K562 (cell line): ENCODE results near the gene LZTR1. TPM values are rescaled to one million over a fixed set of nuclear protein-coding genes. Genes with fewer than 3 reads are reported as not detected.

Experiments
- ATAC-seq: fragments of 200-7000 bp; cut with Tn5 transposase; 3 replicates; pipeline ENCODE4 v1.9.1; 2020; ENCODE audit warnings: moderate library complexity
- BruUV-seq: library from RNA; stranded (reverse); fragments of 400-500 nt; replicated peaks from 2 replicates; lab custom pipeline; 2021; lab: Mats Ljungman, UMichigan
- CTCF ChIA-PET: fragments of 300-600 bp; formaldehyde crosslinking; extraction: SDS; loops from one replicate; lab custom pipeline; 2021; ENCODE audit warnings: low intra/inter-chr PET ratio; lab: Yijun Ruan, JAX
- POLR2A ChIA-PET: fragments of 300-600, 350-650 bp; sonication (Branson Sonifier 250); formaldehyde crosslinking; extraction: SDS; loops from one replicate; lab custom pipeline; 2021; ENCODE audit warnings: antibody characterized with exemption, inconsistent platforms; lab: Yijun Ruan, JAX
- DNase-seq, 4 experiments: peaks; one replicate each; pipeline versions ENCODE4 v3.0.0 to v3.0.0-alpha.2; 2011 to 2018; ENCODE audit warnings: low spot score in 3 of 4, mixed read lengths in 3 of 4; ENCODE audit errors: extremely low read depth in 1 of 4
- FAIRE-seq: peaks from 2 replicates; lab custom pipeline; 2011; peaks lifted over from hg19 to GRCh38; lab: Jason Lieb, UNC
- H2AFZ ChIP-seq: 2 replicates; pipeline ENCODE4 v1.6.0; 2011; ENCODE audit warnings: low read depth, low read length, control low read depth, inconsistent platforms
- H3K27ac ChIP-seq: fragments of 200-600 bp; 3 replicates; pipeline ENCODE4 v1.8.0; 2011; ENCODE audit warnings: low read depth, mild to moderate bottlenecking, control low read depth, inconsistent platforms, low read length, moderate library complexity, mixed read lengths; ENCODE audit errors: extremely low read depth
- H3K27me3 ChIP-seq, 2 experiments: fragments of 300-600 bp in 1 of 2; 2 replicates in 1 of 2; 3 replicates in 1 of 2; pipeline versions ENCODE4 v1.6.0 to v1.8.0; 2011; ENCODE audit warnings: inconsistent platforms in 2 of 2, low read length in 2 of 2, mild to moderate bottlenecking in 1 of 2, mixed read lengths in 1 of 2, moderate library complexity in 1 of 2; ENCODE audit not compliant: control insufficient read depth in 2 of 2, insufficient read depth in 2 of 2
- H3K36me3 ChIP-seq: fragments of 300-600 bp; 3 replicates; pipeline ENCODE4 v1.8.0; 2011; ENCODE audit warnings: mild to moderate bottlenecking, low read length, inconsistent platforms; ENCODE audit not compliant: control insufficient read depth, insufficient read depth
- H3K4me1 ChIP-seq, 2 experiments: fragments of 200-600 bp in 1 of 2; replicated peaks in 1 of 2; 2 replicates in 1 of 2; 3 replicates in 1 of 2; pipeline versions ENCODE4 v1.5.1 to v1.8.0; 2011; ENCODE audit warnings: inconsistent platforms in 2 of 2, low read length in 2 of 2, mild to moderate bottlenecking in 1 of 2, mixed read lengths in 1 of 2, moderate library complexity in 1 of 2; ENCODE audit not compliant: control insufficient read depth in 2 of 2, insufficient read depth in 2 of 2
- H3K4me2 ChIP-seq: 2 replicates; pipeline ENCODE4 v1.6.1; 2011; ENCODE audit warnings: low read length, control low read depth, inconsistent platforms, mixed read lengths; ENCODE audit not compliant: insufficient read depth
- H3K4me3 ChIP-seq: fragments of 200-600 bp; sonication (generic), shearing (Covaris generic); 2 replicates; pipeline ENCODE4 v1.5.1; 2016; ENCODE audit warnings: control low read depth, inconsistent platforms
- H3K79me2 ChIP-seq: fragments of 200-600 bp; 3 replicates; pipeline ENCODE4 v1.8.0; 2011; ENCODE audit warnings: low read length, inconsistent platforms; ENCODE audit not compliant: control insufficient read depth, insufficient read depth
- H3K9ac ChIP-seq, 2 experiments: 2 replicates each; pipeline versions ENCODE4 v1.6.0 to v1.6.1; 2011; ENCODE audit warnings: low read depth in 2 of 2, low read length in 2 of 2, control low read depth in 1 of 2, inconsistent platforms in 1 of 2, mild to moderate bottlenecking in 1 of 2, mixed read lengths in 1 of 2; ENCODE audit not compliant: insufficient read depth in 1 of 2
- H3K9me1 ChIP-seq: one replicate; pipeline ENCODE4 v1.6.0; 2011; ENCODE audit warnings: inconsistent platforms, mild to moderate bottlenecking, low read length, moderate library complexity; ENCODE audit not compliant: control insufficient read depth, insufficient read depth
- H3K9me3 ChIP-seq: replicated peaks from 2 replicates; pipeline ENCODE4 v1.5.1; 2011; ENCODE audit warnings: low read depth, low read length, inconsistent platforms; ENCODE audit not compliant: control insufficient read depth, insufficient read depth
- H4K20me1 ChIP-seq: replicated peaks from 2 replicates; pipeline ENCODE4 v1.6.1; 2011; ENCODE audit warnings: low read length, inconsistent platforms, mixed read lengths; ENCODE audit not compliant: control insufficient read depth, insufficient read depth
- BHLHE40 ChIP-seq: IDR thresholded peaks from 2 replicates; pipeline ENCODE4 v1.6.1; 2011; ENCODE audit warnings: low read length, improper control_type of control experiment
- E2F6 ChIP-seq, 2 experiments: IDR thresholded peaks; 2 replicates each; pipeline ENCODE4 v1.6.1; 2011; ENCODE audit warnings: borderline replicate concordance in 1 of 2, control low read depth in 1 of 2, low read depth in 1 of 2, low read length in 1 of 2, mild to moderate bottlenecking in 1 of 2, mixed read lengths in 1 of 2, moderate library complexity in 1 of 2; ENCODE audit not compliant: insufficient read depth in 1 of 2, insufficient read length in 1 of 2, poor library complexity in 1 of 2, severe bottlenecking in 1 of 2; ENCODE audit errors: extremely low read depth in 1 of 2
- HNRNPLL ChIP-seq: fragments of 200-400 bp; formaldehyde crosslinking; IDR thresholded peaks from 2 replicates; pipeline ENCODE4 v1.6.1; 2017; ENCODE audit warnings: low read length, low read depth, mild to moderate bottlenecking; ENCODE audit not compliant: poor library complexity, severe bottlenecking
- JUNB ChIP-seq: fragments of 450-650 bp; formaldehyde crosslinking; conservative IDR thresholded peaks from 2 replicates; pipeline ENCODE4 v1.4.0; 2020; ENCODE audit warnings: mild to moderate bottlenecking
- JUND ChIP-seq, 2 experiments: IDR thresholded peaks; 2 replicates in 1 of 2; 3 replicates in 1 of 2; pipeline ENCODE4 v1.6.1; 2011; ENCODE audit warnings: borderline replicate concordance in 2 of 2, low read depth in 2 of 2, low read length in 2 of 2, improper control_type of control experiment in 1 of 2, missing biosample characterization in 1 of 2, missing genetic modification characterization in 1 of 2, missing genetic modification reagents in 1 of 2
- RCOR1 ChIP-seq, 2 experiments: IDR thresholded peaks; 2 replicates each; pipeline ENCODE4 v1.6.1; 2012; ENCODE audit warnings: low read depth in 2 of 2, low read length in 2 of 2, borderline replicate concordance in 1 of 2, improper control_type of control experiment in 1 of 2
- SP2 ChIP-seq: IDR thresholded peaks from 2 replicates; pipeline ENCODE4 v1.6.1; 2011; ENCODE audit warnings: mild to moderate bottlenecking, low read depth, low read length, moderate library complexity; ENCODE audit not compliant: poor library complexity, severe bottlenecking; ENCODE audit errors: extremely low read depth
- YY1 ChIP-seq, 3 experiments: IDR thresholded peaks; 2 replicates each; pipeline ENCODE4 v1.6.1; 2011; ENCODE audit warnings: low read length in 2 of 3, mild to moderate bottlenecking in 2 of 3, moderate library complexity in 2 of 3, borderline replicate concordance in 1 of 3, control low read depth in 1 of 3, low read depth in 1 of 3; ENCODE audit not compliant: insufficient read depth in 3 of 3, insufficient replicate concordance in 2 of 3, control insufficient read depth in 1 of 3, insufficient read length in 1 of 3; ENCODE audit errors: extremely low read depth in 1 of 3
- ZNF274 ChIP-seq: IDR thresholded peaks from 2 replicates; pipeline ENCODE4 v1.6.1; 2011; ENCODE audit warnings: low read depth, mild to moderate bottlenecking, low read length, moderate library complexity, borderline replicate concordance
- ZNF408 ChIP-seq: fragments of 250-450 bp; sonication (Bioruptor Pico); IDR thresholded peaks from 2 replicates; pipeline ENCODE4 v1.4.0; 2020; ENCODE audit warnings: low read depth, mild to moderate bottlenecking, moderate library complexity
- ZNF583 ChIP-seq: fragments of 250-450 bp; sonication (Bioruptor Pico); IDR thresholded peaks from 2 replicates; pipeline ENCODE4 v1.4.0; 2020
- WGBS: fragments of 100-300 bp; shearing (Covaris generic); methylation state at CpG from one replicate; pipeline ENCODE4 v1.1.6; 2016; ENCODE audit warnings: low coverage, mixed read lengths; ENCODE audit not compliant: insufficient coverage; ENCODE audit errors: missing lambda C conversion rate; 5-methylcytosine and 5-hydroxymethylcytosine counted together
- in situ Hi-C: fragments of 300-500 bp; cut with MboI; formaldehyde crosslinking; loops from 4 replicates; pipeline ENCODE4 v1.15.0; 2018; ENCODE audit warnings: inconsistent platforms, mixed read lengths
- intact Hi-C: fragments of 100-400 bp; cut with micrococcal nuclease; formaldehyde crosslinking; loops from 2 replicates; pipeline ENCODE4 v1.14.2; 2022
- polyA plus RNA-seq, 8 experiments: library from polyadenylated mRNA; depleted of rRNA in 4 of 8; stranded (reverse) in 5 of 8; unstranded in 3 of 8; fragments of >200 nt; fragmentation: Nextera tagmentation in 2 of 8; fragmentation: Illumina TruSeq in 1 of 8; extraction: Ambion mirVana in 2 of 8; extraction: Trizol in 1 of 8; gene quantifications; 2 replicates each; pipeline versions ENCODE4 v1.2.1 to v1.2.3, GENCODE V29; 2011 to 2014; ENCODE audit warnings: inconsistent platforms in 1 of 8, missing spikeins in 1 of 8
- total RNA-seq, 7 experiments: library from RNA; depleted of rRNA in 6 of 7; stranded (reverse); fragments of >200 nt in 6 of 7; fragmentation: Illumina TruSeq in 2 of 7; extraction: Trizol in 2 of 7; gene quantifications; 2 replicates each; pipeline versions ENCODE4 v1.2.1 to v1.2.3, GENCODE V29; 2011 to 2021; ENCODE audit warnings: low replicate concordance in 1 of 7

Gene LZTR1
- total and polyA plus RNA-seq, 9 of the 15 experiments (the other 6 are each of a cell fraction or from before 2014, with no cell fraction given), result 2.2 to 135 (median 63.0) TPM

DNA sequence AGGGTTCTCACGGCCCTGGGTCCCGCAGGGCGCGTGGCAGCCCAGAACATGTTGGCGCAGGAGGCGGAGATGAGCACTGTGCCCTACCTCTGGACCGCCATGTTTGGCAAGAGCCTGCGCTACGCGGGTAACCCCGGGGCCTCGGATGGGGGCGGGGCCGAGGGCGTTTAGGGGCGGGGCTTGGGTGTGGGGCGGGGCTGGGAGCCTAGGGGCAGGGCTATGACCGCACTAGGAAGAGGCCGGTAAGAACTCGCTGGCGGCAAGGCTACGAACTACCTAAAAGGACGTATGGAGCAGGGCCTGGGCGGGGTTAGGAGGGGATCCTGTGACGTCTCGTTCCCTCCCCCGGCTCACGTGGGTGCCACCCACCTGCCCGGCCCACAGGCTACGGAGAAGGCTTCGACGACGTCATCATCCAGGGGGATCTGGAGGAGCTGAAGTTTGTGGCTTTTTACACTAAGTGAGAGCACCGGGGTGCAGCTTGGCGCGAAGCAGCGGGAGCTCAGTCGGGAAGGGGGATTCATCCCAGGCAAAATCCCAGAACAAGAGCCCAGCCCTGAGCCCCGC is 2.8 kb upstream of the LZTR1 start:
- Histone ChIP-seq H2AFZ (peak overlapping the region; percentile 24; the same call in 1 of the 2 replicates), H3K9ac (peak overlapping the region in 1 of 2 experiments; percentile 97; a peak in 1 of 4 replicates), H3K27me3 (peaks cover 21 to 36% of the 10 kb centered on the region in 2 experiments; a peak in 4 of 5 replicates), H3K9me3 (peaks cover 11% of the 10 kb centered on the region), H3K79me2 (peaks cover 23% of the 10 kb centered on the region), H3K4me1 (peaks cover 19 to 62% of the 10 kb centered on the region in 2 experiments), H3K9me1 (peaks cover 5% of the 10 kb centered on the region), H3K36me3 (peaks cover 15% of the 10 kb centered on the region), H3K4me3 (no peak overlapping the region), H4K20me1 (no peaks in the 10 kb centered on the region; the same call in 1 of the 2 replicates), H3K4me2 (no peak overlapping the region), H3K27ac (no peak overlapping the region)
- in situ Hi-C loops (no loop called here), intact Hi-C loops (no loop called here)
- CTCF ChIA-PET, result no interaction called here
- no TSS peak for BruUV-seq
- WGBS, result 70% methylated on average over 39 of the region's 39 CpGs
- ATAC-seq, result peak; percentile 1; the same call in 2 of the 3 replicates
- peak; percentile 64 to 98 (median 92) for DNase-seq
- POLR2A ChIA-PET, result interaction anchor here (0.6 to 64.4 kb wide), 6 partner anchors 9 to 223 kb away, joined by 3 to 1556 read pairs (median 48); partner anchors contain the start of genes AIFM3, CRKL and THAP7
- no peak for FAIRE-seq
- TF ChIP-seq JUND (IDR thresholded peaks at IDR 0.05; ENCODE audit: borderline replicate concordance, low read depth, low read length) (peak; percentile 63), JUND (tag; IDR thresholded peaks at IDR 0.05; ENCODE audit: borderline replicate concordance, low read depth, low read length) (0 out of 3 replicates have a peak, but pooled peaks have one; percentile 39), ZNF583 (CRISPR knock-in tag) (0 out of 2 replicates have a peak, but pooled peaks have one; percentile 37), HNRNPLL (no peak), ZNF408 (no peak), BHLHE40 (peak; percentile 54; the same call in 1 of the 2 replicates), YY1 (IDR thresholded peaks at IDR 0.05; ENCODE audit: borderline replicate concordance in 1 of 3, control insufficient read depth in 1 of 3, extremely low read depth in 1 of 3, insufficient read depth in 3 of 3, insufficient read length in 1 of 3, insufficient replicate concordance in 2 of 3, low read depth in 1 of 3, low read length in 2 of 3) (peak in 2 of 3 experiments; percentile 16 to 75), ZNF274 (no peak), E2F6 (IDR thresholded peaks at IDR 0.05; ENCODE audit: borderline replicate concordance in 1 of 2, extremely low read depth in 1 of 2, insufficient read depth in 1 of 2, insufficient read length in 1 of 2, low read depth in 1 of 2, low read length in 1 of 2, poor library complexity in 1 of 2, severe bottlenecking in 1 of 2) (peak; percentile 40 to 80), RCOR1 (IDR thresholded peaks at IDR 0.05; ENCODE audit: borderline replicate concordance in 1 of 2, low read depth in 2 of 2, low read length in 2 of 2) (no peak), JUNB (peak; percentile 46; the same call in 1 of the 2 replicates), SP2 (peak; percentile 1)
